ENCODE data around the gene KCNK10. TPM values are rescaled to one million over a fixed set of nuclear protein-coding genes. Genes with fewer than 3 reads are reported as not detected.
A peak's percentile ranks its signal among the peaks of the same experiment; 100 is the strongest.

KCNK10 gene
- total RNA-seq, 2 experiments from 2014 or later, result 0.68 to 0.73 TPM

- intact Hi-C loops (cut with micrococcal nuclease; ENCODE audit: unreplicated experiment), result no loop called here
- H3K4me3 ChIP-seq (ENCODE audit: low read depth, low read length, poor library complexity, severe bottlenecking), result no peak overlapping the region
- ChIA-PET POLR2A (interaction anchor here (0.6 kb wide), 1 partner anchor 101 kb away, joined by 3 read pairs; no protein-coding TSS in a partner anchor), CTCF (ENCODE audit: unreplicated experiment) (no interaction called here)
- H3K27ac ChIP-seq (ENCODE audit: low read depth, low read length, poor library complexity, severe bottlenecking), result no peak overlapping the region
- BruUV-seq (replicated peaks), result no TSS peak
- DNase-seq (ENCODE audit: low spot score), result no peak
- H3K9me2 ChIP-seq (ENCODE audit: insufficient read depth, low read length), result no peaks in the 10 kb centered on the region
- H3K79me2 ChIP-seq (ENCODE audit: insufficient read depth, low read depth, low read length), result no peaks in the 10 kb centered on the region
- no peaks in the 10 kb centered on the region for H3K9me3 ChIP-seq (ENCODE audit: low read length)
- H4K20me1 ChIP-seq (ENCODE audit: insufficient read depth, low read length), result no peaks in the 10 kb centered on the region
- no peak overlapping the region for H3K4me2 ChIP-seq (ENCODE audit: low read length)
- peaks cover 20% of the 10 kb centered on the region for H3K4me1 ChIP-seq (ENCODE audit: insufficient read depth, low read length, poor library complexity, severe bottlenecking)
- H2AFZ ChIP-seq (ENCODE audit: low read length), result no peak overlapping the region
- H3K36me3 ChIP-seq (ENCODE audit: insufficient read depth, low read length), result no peaks in the 10 kb centered on the region
- TF ChIP-seq EZH2phosphoT487 (IDR thresholded peaks at IDR 0.05; ENCODE audit: borderline replicate concordance, low read depth, low read length), result no peak
- no peak for TF ChIP-seq CTCF (conservative IDR thresholded peaks at IDR 0.05; ENCODE audit: low read length)
Measured at GRCh38 chr14:88301381-88301780, 21.7 kb downstream of the KCNK10 start.

- Histone ChIP-seq H3K9me2 (ENCODE audit: insufficient read depth, low read length) (no peaks in the 10 kb centered on the region), H3K36me3 (ENCODE audit: insufficient read depth, low read length) (no peaks in the 10 kb centered on the region), H2AFZ (ENCODE audit: low read length) (no peak overlapping the region), H3K9me3 (ENCODE audit: low read length) (no peaks in the 10 kb centered on the region), H3K4me1 (ENCODE audit: insufficient read depth, low read length, poor library complexity, severe bottlenecking) (peaks cover 20% of the 10 kb centered on the region), H3K79me2 (ENCODE audit: insufficient read depth, low read depth, low read length) (no peaks in the 10 kb centered on the region), H3K4me2 (ENCODE audit: low read length) (no peak overlapping the region), H4K20me1 (ENCODE audit: insufficient read depth, low read length) (no peaks in the 10 kb centered on the region), H3K4me3 (ENCODE audit: low read depth, low read length, poor library complexity, severe bottlenecking) (no peak overlapping the region), H3K27ac (ENCODE audit: low read depth, low read length, poor library complexity, severe bottlenecking) (no peak overlapping the region)
- ChIA-PET POLR2A (no interaction called here), CTCF (ENCODE audit: unreplicated experiment) (no interaction called here)
- DNase-seq (ENCODE audit: low spot score), result no peak
- intact Hi-C loops (cut with micrococcal nuclease; ENCODE audit: unreplicated experiment), result no loop called here
- BruUV-seq (replicated peaks), result no TSS peak
- no peak for TF ChIP-seq CTCF (conservative IDR thresholded peaks at IDR 0.05; ENCODE audit: low read length)
- TF ChIP-seq EZH2phosphoT487 (IDR thresholded peaks at IDR 0.05; ENCODE audit: borderline replicate concordance, low read depth, low read length), result no peak
Measured at GRCh38 chr14:88300817-88301216, 22.3 kb downstream of the KCNK10 start.

GRCh38 chr14:88299865-88300530 lies 23.1 kb downstream of the KCNK10 start:
- H3K4me3 ChIP-seq (ENCODE audit: low read depth, low read length, poor library complexity, severe bottlenecking), result no peak overlapping the region
- H3K4me1 ChIP-seq (ENCODE audit: insufficient read depth, low read length, poor library complexity, severe bottlenecking), result peaks cover 20% of the 10 kb centered on the region
- TF ChIP-seq CTCF (conservative IDR thresholded peaks at IDR 0.05; ENCODE audit: low read length) (no peak), EZH2phosphoT487 (IDR thresholded peaks at IDR 0.05; ENCODE audit: borderline replicate concordance, low read depth, low read length) (no peak)
- H3K36me3 ChIP-seq (ENCODE audit: insufficient read depth, low read length), result no peaks in the 10 kb centered on the region
- H3K9me2 ChIP-seq (ENCODE audit: insufficient read depth, low read length), result no peaks in the 10 kb centered on the region
- peak overlapping the region; percentile 28 for H3K4me2 ChIP-seq (ENCODE audit: low read length)
- intact Hi-C loops (cut with micrococcal nuclease; ENCODE audit: unreplicated experiment), result no loop called here
- POLR2A ChIA-PET, result no interaction called here
- H2AFZ ChIP-seq (ENCODE audit: low read length), result no peak overlapping the region
- H3K9me3 ChIP-seq (ENCODE audit: low read length), result no peaks in the 10 kb centered on the region
- no peaks in the 10 kb centered on the region for H4K20me1 ChIP-seq (ENCODE audit: insufficient read depth, low read length)
- BruUV-seq (replicated peaks), result no TSS peak
- CTCF ChIA-PET (ENCODE audit: unreplicated experiment), result no interaction called here
- DNase-seq (ENCODE audit: low spot score), result peak; percentile 25
- no peaks in the 10 kb centered on the region for H3K79me2 ChIP-seq (ENCODE audit: insufficient read depth, low read depth, low read length)
- H3K27ac ChIP-seq (ENCODE audit: low read depth, low read length, poor library complexity, severe bottlenecking), result no peak overlapping the region

Data from OCI-LY7 (cell line).